AG09309 (cell line): ENCODE measurements around the gene ENOPH1.

Experiments used
- DNase-seq: peaks from one replicate; pipeline ENCODE4 v3.0.0-alpha.2; 2010; ENCODE audit warnings: low read depth
- H3K4me3 ChIP-seq: 2 replicates; pipeline ENCODE4 v1.5.1; 2011; ENCODE audit warnings: mild to moderate bottlenecking, low read depth, low read length, moderate library complexity; ENCODE audit not compliant: control insufficient read depth
- CTCF ChIP-seq: IDR thresholded peaks from 2 replicates; pipeline ENCODE4 v1.5.1; 2011; ENCODE audit warnings: mild to moderate bottlenecking, low read depth, low read length, inconsistent platforms; ENCODE audit not compliant: insufficient read depth, control insufficient read depth; ENCODE audit errors: missing control alignments

The ENOPH1 gene

DNA sequence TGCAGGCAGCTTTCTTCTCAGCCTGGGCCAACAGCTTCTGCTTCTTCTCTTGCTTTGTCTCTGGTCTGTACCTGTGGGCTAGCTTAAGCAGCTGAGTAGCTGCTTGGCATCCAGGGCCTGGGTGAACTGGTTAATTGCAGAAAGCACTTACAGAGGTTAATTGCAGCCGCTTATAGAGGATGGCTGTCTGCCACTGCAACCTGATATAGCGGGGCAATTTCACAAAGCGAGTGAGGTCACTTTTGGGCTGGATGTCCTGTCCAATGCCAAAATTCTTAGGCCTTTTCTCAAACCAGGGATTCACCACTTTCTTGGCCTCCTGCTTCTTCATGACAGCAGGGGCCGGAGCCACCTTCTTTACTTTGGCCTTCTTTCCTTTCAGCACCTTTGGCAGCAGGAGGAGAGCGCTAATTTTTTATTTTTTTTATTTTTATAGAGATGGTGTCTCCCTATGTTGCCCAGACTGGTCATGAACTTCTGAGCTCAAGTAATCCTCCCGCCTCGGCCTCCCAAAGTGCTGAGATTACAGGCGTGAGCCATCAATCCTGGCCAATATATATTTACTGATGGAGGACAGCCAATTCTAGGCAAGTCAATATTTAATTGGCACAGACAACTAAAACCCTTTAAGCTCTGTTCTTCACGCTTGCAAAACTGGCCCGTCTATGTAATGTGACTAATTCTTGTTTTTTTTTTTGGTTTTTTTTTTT lies 61.0 kb downstream of the ENOPH1 start:
- no peak for DNase-seq
- no peak for TF ChIP-seq CTCF
- H3K4me3 ChIP-seq = no peak overlapping the region

GRCh38 chr4:82493721-82494425 lies 63.5 kb downstream of the ENOPH1 start:
- TF ChIP-seq CTCF = no peak
- DNase-seq = peak; percentile 28
- H3K4me3 ChIP-seq = no peak overlapping the region

GRCh38 chr4:82495666-82496065 lies 65.3 kb downstream of the ENOPH1 start:
- no peak for TF ChIP-seq CTCF

DNA sequence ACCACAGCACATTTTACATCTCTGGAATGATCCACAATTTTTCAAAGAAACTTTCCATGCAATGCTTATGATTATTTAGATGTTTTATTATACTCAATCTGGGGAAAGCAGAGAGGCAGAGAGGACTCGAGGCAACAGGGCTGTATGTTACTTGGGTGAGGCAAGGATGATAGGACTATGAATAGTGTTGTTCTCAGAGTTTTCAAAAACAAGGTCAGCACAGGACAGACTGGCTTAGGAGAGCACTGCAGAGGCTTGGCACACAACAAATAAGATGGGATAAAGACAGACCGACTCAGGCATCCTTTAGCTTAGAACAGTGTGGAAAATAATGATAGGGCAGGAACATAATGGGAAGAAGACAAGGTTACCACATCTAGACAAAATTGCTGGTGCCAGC lies 66.0 kb downstream of the ENOPH1 start:
- TF ChIP-seq CTCF = no peak
- no peak for DNase-seq
- H3K4me3 ChIP-seq = no peak overlapping the region

More at GRCh38 chr4:82495666-82496065, 65.3 kb downstream of the ENOPH1 start:
- no peak for DNase-seq
- no peak overlapping the region for H3K4me3 ChIP-seq

GRCh38 chr4:82499738-82500434 lies 69.5 kb downstream of the ENOPH1 start:
- no peak for TF ChIP-seq CTCF
- DNase-seq = peak; percentile 8
- no peak overlapping the region for H3K4me3 ChIP-seq

DNA sequence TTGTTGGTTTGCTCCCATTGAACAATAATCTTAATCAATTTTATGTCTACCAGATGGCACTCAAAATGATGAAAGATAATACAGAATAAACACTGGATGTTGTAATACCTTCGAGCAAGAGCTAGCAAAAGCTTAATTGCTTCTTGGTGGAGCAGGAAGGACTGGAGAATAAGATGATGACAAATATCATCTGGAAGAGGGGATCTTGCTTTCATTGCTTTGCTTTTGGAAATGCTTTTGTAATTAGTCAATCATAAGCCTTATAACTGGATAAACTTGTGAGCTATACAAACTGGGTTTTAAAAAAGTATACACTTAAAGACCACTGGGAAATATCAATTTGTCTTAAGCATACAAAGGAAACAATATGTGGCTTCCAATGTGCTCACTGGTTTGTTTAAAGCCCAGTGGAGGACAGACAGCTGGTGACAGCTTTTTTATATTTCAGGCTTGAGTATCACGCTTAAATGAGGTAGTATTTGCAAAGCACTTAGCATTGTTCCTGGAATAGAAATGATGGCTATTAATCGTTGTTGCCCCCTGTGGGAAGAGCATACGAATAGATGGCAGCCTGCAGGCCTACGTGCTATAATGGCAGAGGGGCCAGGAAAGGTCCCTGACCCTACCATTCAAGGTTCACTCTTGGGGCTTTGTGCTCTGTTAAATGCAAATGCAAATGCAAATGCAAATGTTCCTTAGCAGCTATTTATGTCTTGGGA lies 70.2 kb downstream of the ENOPH1 start:
- no peak for TF ChIP-seq CTCF
- H3K4me3 ChIP-seq = no peak overlapping the region
- DNase-seq = peak; percentile 51
